K562 (cell line): ENCODE results near the gene ATP6V0A1. TPM values are rescaled to one million over a fixed set of nuclear protein-coding genes. Genes with fewer than 3 reads are reported as not detected.
A peak's percentile ranks its signal among the peaks of the same experiment; 100 is the strongest.

Experiments used
- BRF2 ChIP-seq: IDR thresholded peaks from 3 replicates; pipeline ENCODE4 v1.6.1; 2011; ENCODE audit warnings: borderline replicate concordance, mild to moderate bottlenecking; ENCODE audit not compliant: insufficient read length, insufficient read depth
- CEBPB ChIP-seq: fragments of 450-650 bp; IDR thresholded peaks from 2 replicates; pipeline ENCODE4 v1.6.1; 2016; ENCODE audit warnings: missing genetic modification characterization, missing compliant biosample characterization
- DIDO1 ChIP-seq: fragments of 450-650 bp; IDR thresholded peaks from 2 replicates; pipeline ENCODE4 v1.6.1; 2016; ENCODE audit warnings: low read depth, missing biosample characterization, missing genetic modification characterization
- EHMT2 ChIP-seq: fragments of 450-650 bp; IDR thresholded peaks from 2 replicates; pipeline ENCODE4 v1.6.1; 2018; ENCODE audit warnings: antibody characterized with exemption
- HES1 ChIP-seq: fragments of 450-650 bp; IDR thresholded peaks from 2 replicates; pipeline ENCODE4 v1.6.1; 2016; ENCODE audit warnings: low read depth, mild to moderate bottlenecking, moderate library complexity
- HMGN3 ChIP-seq: IDR thresholded peaks from 2 replicates; pipeline ENCODE4 v1.6.1; 2011; ENCODE audit warnings: borderline replicate concordance, low read depth, mild to moderate bottlenecking, mixed read lengths, low read length; ENCODE audit not compliant: insufficient read length; ENCODE audit errors: extremely low read depth
- KDM5B ChIP-seq: fragments of 200-600 bp; sonication (generic); IDR thresholded peaks from 2 replicates; pipeline ENCODE4 v1.6.1; 2012; ENCODE audit warnings: low read depth, mild to moderate bottlenecking, moderate library complexity, low read length, control low read depth, inconsistent platforms; ENCODE audit not compliant: insufficient replicate concordance
- LEF1 ChIP-seq: fragments of 450-650 bp; IDR thresholded peaks from 2 replicates; pipeline ENCODE4 v1.6.1; 2016; ENCODE audit warnings: mild to moderate bottlenecking
- NR4A1 ChIP-seq, 2 experiments: fragments of 250-450 bp in 1 of 2; fragments of 450-650 bp in 1 of 2; sonication (Bioruptor Pico) in 1 of 2; IDR thresholded peaks; 2 replicates each; pipeline versions ENCODE4 v1.4.0 to v1.6.1; 2016 to 2020; ENCODE audit warnings: mild to moderate bottlenecking in 2 of 2, missing compliant biosample characterization in 1 of 2, missing genetic modification characterization in 1 of 2, moderate library complexity in 1 of 2
- PBX2 ChIP-seq, 2 experiments: IDR thresholded peaks in 1 of 2; conservative IDR thresholded peaks in 1 of 2; 2 replicates each; pipeline ENCODE4 v1.6.1; 2016; ENCODE audit warnings: low read depth in 2 of 2, mild to moderate bottlenecking in 1 of 2, missing compliant biosample characterization in 1 of 2, missing genetic modification characterization in 1 of 2, moderate library complexity in 1 of 2
- SIX5 ChIP-seq, 2 experiments: IDR thresholded peaks; 2 replicates each; pipeline ENCODE4 v1.6.1; 2011; ENCODE audit warnings: low read length in 2 of 2, borderline replicate concordance in 1 of 2, low read depth in 1 of 2, mild to moderate bottlenecking in 1 of 2, moderate library complexity in 1 of 2; ENCODE audit not compliant: insufficient read depth in 1 of 2
- SLC30A9 ChIP-seq: fragments of 250-450 bp; sonication (Bioruptor Pico); IDR thresholded peaks from 2 replicates; pipeline ENCODE4 v1.8.0; 2022; ENCODE audit warnings: mild to moderate bottlenecking, moderate library complexity
- STAT6 ChIP-seq: sonication (generic); formaldehyde crosslinking; IDR thresholded peaks from 2 replicates; pipeline ENCODE4 v1.8.1; 2023; ENCODE audit warnings: mild to moderate bottlenecking, missing genetic modification reagents
- ZNF408 ChIP-seq: fragments of 250-450 bp; sonication (Bioruptor Pico); IDR thresholded peaks from 2 replicates; pipeline ENCODE4 v1.4.0; 2020; ENCODE audit warnings: low read depth, mild to moderate bottlenecking, moderate library complexity
- ZNF507 ChIP-seq: conservative IDR thresholded peaks from 2 replicates; pipeline ENCODE4 v1.6.1; 2017; ENCODE audit warnings: missing genetic modification characterization, missing compliant biosample characterization
- ZNF512 ChIP-seq: IDR thresholded peaks from 2 replicates; pipeline ENCODE4 v1.6.1; 2016; ENCODE audit warnings: missing genetic modification characterization, missing compliant biosample characterization
- ZNF644 ChIP-seq: fragments of 200-800 bp; sonication (Bioruptor generic); IDR thresholded peaks from 2 replicates; pipeline ENCODE4 v1.6.1; 2016; ENCODE audit warnings: low read depth, missing genetic modification characterization, missing compliant biosample characterization
- polyA plus RNA-seq, 8 experiments: library from polyadenylated mRNA; depleted of rRNA in 4 of 8; stranded (reverse) in 5 of 8; unstranded in 3 of 8; fragments of >200 nt; fragmentation: Nextera tagmentation in 2 of 8; fragmentation: Illumina TruSeq in 1 of 8; extraction: Ambion mirVana in 2 of 8; extraction: Trizol in 1 of 8; gene quantifications; 2 replicates each; pipeline versions ENCODE4 v1.2.1 to v1.2.3, GENCODE V29; 2011 to 2014; ENCODE audit warnings: inconsistent platforms in 1 of 8, missing spikeins in 1 of 8
- total RNA-seq, 7 experiments: library from RNA; depleted of rRNA in 6 of 7; stranded (reverse); fragments of >200 nt in 6 of 7; fragmentation: Illumina TruSeq in 2 of 7; extraction: Trizol in 2 of 7; gene quantifications; 2 replicates each; pipeline versions ENCODE4 v1.2.1 to v1.2.3, GENCODE V29; 2011 to 2021; ENCODE audit warnings: low replicate concordance in 1 of 7

ATP6V0A1 gene
- total and polyA plus RNA-seq, 9 of the 15 experiments (the other 6 are each of a cell fraction or from before 2014, with no cell fraction given), result 11.8 to 158 (median 75.5) TPM

GRCh38 chr17:42459801-42460281, 1.2 kb downstream of the ATP6V0A1 start (continued):
- TF ChIP-seq HES1 (no peak), EHMT2 (peak; percentile 70), ZNF507 (tag) (no peak), ZNF644 (no peak), ZNF512 (no peak), PBX2 (CRISPR knock-in tag; IDR thresholded peaks at IDR 0.05; ENCODE audit: low read depth) (no peak), PBX2 (tag; conservative IDR thresholded peaks at IDR 0.05; ENCODE audit: low read depth) (peak; percentile 95), NR4A1 (CRISPR knock-in tag; IDR thresholded peaks at IDR 0.05) (no peak), NR4A1 (tag; IDR thresholded peaks at IDR 0.05) (no peak), HMGN3 (no peak), DIDO1 (tag) (no peak), KDM5B (no peak), LEF1 (peak; percentile 26; the same call in 1 of the 2 replicates), CEBPB (tag) (peak; percentile 63), ZNF408 (CRISPR knock-in tag) (no peak), SIX5 (IDR thresholded peaks at IDR 0.05; ENCODE audit: borderline replicate concordance in 1 of 2, insufficient read depth in 1 of 2, low read depth in 1 of 2, low read length in 2 of 2) (no peak), BRF2 (no peak), SLC30A9 (CRISPR knock-in tag) (no peak), STAT6 (CRISPR knock-in tag) (no peak)
